GM12872 (cell line): ENCODE data around the gene C1orf52.

Experiments
- CTCF ChIP-seq: IDR thresholded peaks from 3 replicates; pipeline ENCODE4 v1.5.1; 2011; ENCODE audit warnings: low read depth, mild to moderate bottlenecking, low read length, moderate library complexity; ENCODE audit not compliant: insufficient read depth

The C1orf52 gene

GRCh38 chr1:85277802-85278201, 18.3 kb upstream of the C1orf52 start:
- TF ChIP-seq CTCF, result no peak

GRCh38 chr1:85276978-85277639, 17.6 kb upstream of the C1orf52 start:
- no peak for TF ChIP-seq CTCF

- no peak for TF ChIP-seq CTCF
These were observed 16.9 kb upstream of the C1orf52 start, which contains the start of gene BCL10 for GRCh38 chr1:85276215-85276977. Gene BCL10, minus strand, starts transcription at chr1:85276632. Its CDS starts 280 bp downstream, at chr1:85276352.

GRCh38 chr1:85275701-85276214, 16.3 kb upstream of the C1orf52 start:
- no peak for TF ChIP-seq CTCF

- TF ChIP-seq CTCF, result no peak
These were observed 15.5 kb upstream of the C1orf52 start for GRCh38 chr1:85274969-85275453.

GRCh38 chr1:85273397-85273796, 13.9 kb upstream of the C1orf52 start:
- TF ChIP-seq CTCF, result no peak

GRCh38 chr1:85268801-85269585, 9.5 kb upstream of the C1orf52 start:
- TF ChIP-seq CTCF, result no peak
